ENCODE data around the gene SLC10A1.

DNA sequence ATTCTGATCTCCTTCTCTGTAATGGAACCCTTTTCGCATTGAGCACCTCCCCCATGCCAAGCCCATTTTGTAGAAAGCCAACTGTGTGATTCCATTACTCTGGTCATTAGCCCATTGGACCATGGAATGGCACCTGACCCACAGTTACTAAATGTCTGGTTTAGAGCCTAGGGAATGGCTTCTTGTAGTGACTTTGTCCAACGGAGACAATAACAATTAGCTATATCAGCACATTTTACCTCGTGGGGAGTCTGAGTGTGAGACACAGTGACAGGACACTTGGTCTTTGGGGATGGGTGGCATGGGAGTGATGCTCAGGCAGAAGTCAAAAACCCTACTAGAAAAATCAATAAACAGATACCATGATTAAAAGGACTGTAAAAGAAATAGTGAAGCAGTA is 10.4 kb downstream of the SLC10A1 start:
- TF ChIP-seq CTCF (IDR thresholded peaks at IDR 0.05) = no peak
- no peak for TF ChIP-seq EP300 (IDR thresholded peaks at IDR 0.05)
- TF ChIP-seq POLR2A (IDR thresholded peaks at IDR 0.05) = no peak
